Osteoblast (primary cell): ENCODE data around the gene KRT1. TPM values are rescaled to one million over a fixed set of nuclear protein-coding genes. Genes with fewer than 3 reads are reported as not detected.

Experiments used
- DNase-seq: peaks from one replicate; pipeline ENCODE4 v3.0.0; 2011; ENCODE audit warnings: low spot score, mixed read lengths; ENCODE audit not compliant: insufficient read length; ENCODE audit errors: missing footprints
- H2AFZ ChIP-seq: 2 replicates; pipeline ENCODE4 v1.6.0; 2011; ENCODE audit warnings: mild to moderate bottlenecking, low read length
- H3K27ac ChIP-seq: 2 replicates; pipeline ENCODE4 v1.5.1; 2011; ENCODE audit warnings: mild to moderate bottlenecking, low read depth, low read length, moderate library complexity
- H3K27me3 ChIP-seq: 2 replicates; pipeline ENCODE4 v1.6.0; 2012; ENCODE audit warnings: mild to moderate bottlenecking, control low read depth, inconsistent platforms, low read length, moderate library complexity; ENCODE audit not compliant: insufficient read depth
- H3K36me3 ChIP-seq: 2 replicates; pipeline ENCODE4 v1.5.1; 2011; ENCODE audit warnings: mild to moderate bottlenecking, low read length, control low read depth, moderate library complexity; ENCODE audit not compliant: insufficient read depth
- H3K4me1 ChIP-seq: 2 replicates; pipeline ENCODE4 v1.5.1; 2011; ENCODE audit warnings: mild to moderate bottlenecking, low read length, control low read depth, moderate library complexity; ENCODE audit not compliant: insufficient read depth
- H3K4me2 ChIP-seq: 2 replicates; pipeline ENCODE4 v1.6.0; 2011; ENCODE audit warnings: mild to moderate bottlenecking, low read length; ENCODE audit not compliant: insufficient read depth
- H3K4me3 ChIP-seq: fragments of 200-600 bp; sonication (generic); 3 replicates; pipeline ENCODE4 v1.5.1; 2012; ENCODE audit warnings: mild to moderate bottlenecking, low read length, inconsistent platforms; ENCODE audit not compliant: insufficient read depth
- H3K79me2 ChIP-seq: 2 replicates; pipeline ENCODE4 v1.6.0; 2012; ENCODE audit warnings: mild to moderate bottlenecking, low read length, control low read depth, inconsistent platforms; ENCODE audit not compliant: insufficient read depth
- H3K9me3 ChIP-seq: 2 replicates; pipeline ENCODE4 v1.5.1; 2011; ENCODE audit warnings: low read depth, low read length, control low read depth
- H4K20me1 ChIP-seq: 2 replicates; pipeline ENCODE4 v1.6.0; 2012; ENCODE audit warnings: mild to moderate bottlenecking, low read length, control low read depth; ENCODE audit not compliant: insufficient read depth
- total RNA-seq: library from RNA; depleted of rRNA; stranded (reverse); fragments of >200 nt; gene quantifications from 2 replicates; pipeline ENCODE4 v1.2.3, GENCODE V29; 2012
- TF ChIP-seq, protein P1 (sequence below): IDR thresholded peaks from 2 replicates; pipeline ENCODE4 v1.5.1; 2011; ENCODE audit warnings: mild to moderate bottlenecking, low read depth, low read length, moderate library complexity; ENCODE audit errors: extremely low read depth

Gene KRT1
- total RNA-seq, 1 donor: not detected

- H3K27me3 ChIP-seq: peaks cover 26% of the 10 kb centered on the region
- no peaks in the 10 kb centered on the region for H3K4me1 ChIP-seq
- no peaks in the 10 kb centered on the region for H3K36me3 ChIP-seq
- H2AFZ ChIP-seq: no peak overlapping the region
- H3K4me2 ChIP-seq: no peak overlapping the region
- no peak overlapping the region for H3K27ac ChIP-seq
- DNase-seq: no peak
- TF ChIP-seq, protein P1, sequence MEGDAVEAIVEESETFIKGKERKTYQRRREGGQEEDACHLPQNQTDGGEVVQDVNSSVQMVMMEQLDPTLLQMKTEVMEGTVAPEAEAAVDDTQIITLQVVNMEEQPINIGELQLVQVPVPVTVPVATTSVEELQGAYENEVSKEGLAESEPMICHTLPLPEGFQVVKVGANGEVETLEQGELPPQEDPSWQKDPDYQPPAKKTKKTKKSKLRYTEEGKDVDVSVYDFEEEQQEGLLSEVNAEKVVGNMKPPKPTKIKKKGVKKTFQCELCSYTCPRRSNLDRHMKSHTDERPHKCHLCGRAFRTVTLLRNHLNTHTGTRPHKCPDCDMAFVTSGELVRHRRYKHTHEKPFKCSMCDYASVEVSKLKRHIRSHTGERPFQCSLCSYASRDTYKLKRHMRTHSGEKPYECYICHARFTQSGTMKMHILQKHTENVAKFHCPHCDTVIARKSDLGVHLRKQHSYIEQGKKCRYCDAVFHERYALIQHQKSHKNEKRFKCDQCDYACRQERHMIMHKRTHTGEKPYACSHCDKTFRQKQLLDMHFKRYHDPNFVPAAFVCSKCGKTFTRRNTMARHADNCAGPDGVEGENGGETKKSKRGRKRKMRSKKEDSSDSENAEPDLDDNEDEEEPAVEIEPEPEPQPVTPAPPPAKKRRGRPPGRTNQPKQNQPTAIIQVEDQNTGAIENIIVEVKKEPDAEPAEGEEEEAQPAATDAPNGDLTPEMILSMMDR: no peak
- H4K20me1 ChIP-seq: no peaks in the 10 kb centered on the region
- H3K4me3 ChIP-seq: no peak overlapping the region
- no peaks in the 10 kb centered on the region for H3K9me3 ChIP-seq
- no peaks in the 10 kb centered on the region for H3K79me2 ChIP-seq
These were observed 40.2 kb upstream of the KRT1 start for GRCh38 chr12:52720365-52720886.

- peaks cover 55% of the 10 kb centered on the region for H3K27me3 ChIP-seq
- H3K4me1 ChIP-seq: no peaks in the 10 kb centered on the region
- H4K20me1 ChIP-seq: no peaks in the 10 kb centered on the region
- no peak overlapping the region for H3K27ac ChIP-seq
- H3K4me2 ChIP-seq: no peak overlapping the region
- no peak overlapping the region for H3K4me3 ChIP-seq
- no peaks in the 10 kb centered on the region for H3K36me3 ChIP-seq
- no peak overlapping the region for H2AFZ ChIP-seq
- no peaks in the 10 kb centered on the region for H3K9me3 ChIP-seq
- TF ChIP-seq, protein P1: no peak
- no peak for DNase-seq
- H3K79me2 ChIP-seq: no peaks in the 10 kb centered on the region
These were observed 35.9 kb upstream of the KRT1 start for GRCh38 chr12:52716061-52716460.

DNA sequence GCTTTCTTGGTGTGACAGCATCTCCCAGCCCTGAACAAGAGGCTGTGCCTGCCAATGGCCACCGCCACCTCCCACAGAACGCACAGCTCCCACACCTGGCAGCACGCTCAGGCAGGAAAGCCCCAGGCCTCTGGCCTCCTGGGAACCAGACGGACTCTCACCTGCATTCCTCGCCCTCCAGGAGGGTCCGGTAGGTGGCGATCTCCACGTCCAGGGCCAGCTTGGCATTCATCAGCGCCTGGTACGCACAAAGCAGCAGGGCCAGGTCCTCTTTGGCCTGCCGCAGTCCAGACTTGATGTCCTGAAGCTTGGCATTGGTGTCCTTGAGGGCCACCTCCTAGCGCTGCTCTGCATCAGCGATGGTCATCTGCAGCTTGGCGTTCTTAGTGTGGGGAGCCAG is 35.2 kb upstream of the KRT1 start:
- Histone ChIP-seq H2AFZ (no peak overlapping the region), H3K4me2 (no peak overlapping the region), H3K27me3 (peaks cover 62% of the 10 kb centered on the region)

GRCh38 chr12:52714887-52715281 is 34.7 kb upstream of the KRT1 start:
- Histone ChIP-seq H3K4me3 (no peak overlapping the region), H3K36me3 (no peaks in the 10 kb centered on the region), H3K4me1 (no peaks in the 10 kb centered on the region), H3K4me2 (no peak overlapping the region), H3K9me3 (no peaks in the 10 kb centered on the region), H3K27me3 (peaks cover 65% of the 10 kb centered on the region), H3K79me2 (no peaks in the 10 kb centered on the region), H2AFZ (no peak overlapping the region), H3K27ac (no peak overlapping the region), H4K20me1 (no peaks in the 10 kb centered on the region)
- DNase-seq: no peak
- TF ChIP-seq, protein P1: no peak

More for the DNA sequence above, 35.2 kb upstream of the KRT1 start:
- TF ChIP-seq, protein P1: no peak
- no peak overlapping the region for H3K4me3 ChIP-seq
- H3K36me3 ChIP-seq: no peaks in the 10 kb centered on the region
- no peak overlapping the region for H3K27ac ChIP-seq
- no peaks in the 10 kb centered on the region for H3K4me1 ChIP-seq
- no peaks in the 10 kb centered on the region for H4K20me1 ChIP-seq
- no peaks in the 10 kb centered on the region for H3K9me3 ChIP-seq
- DNase-seq: no peak
- H3K79me2 ChIP-seq: no peaks in the 10 kb centered on the region
